HG02571 (cell line): ENCODE measurements around the gene KRTAP21-1.
"Not testable (repeated sequence)": the region's sequence is repeated elsewhere in the genome, so short reads cannot be mapped to it uniquely, and the experiment has no call there.

Experiments used
- ATAC-seq: cut with Tn5 transposase; IDR thresholded peaks from one replicate; pipeline ENCODE4 v1.9.1; 2021; ENCODE audit warnings: mild to moderate bottlenecking, moderate library complexity; ENCODE audit not compliant: unreplicated experiment

KRTAP21-1 gene

DNA sequence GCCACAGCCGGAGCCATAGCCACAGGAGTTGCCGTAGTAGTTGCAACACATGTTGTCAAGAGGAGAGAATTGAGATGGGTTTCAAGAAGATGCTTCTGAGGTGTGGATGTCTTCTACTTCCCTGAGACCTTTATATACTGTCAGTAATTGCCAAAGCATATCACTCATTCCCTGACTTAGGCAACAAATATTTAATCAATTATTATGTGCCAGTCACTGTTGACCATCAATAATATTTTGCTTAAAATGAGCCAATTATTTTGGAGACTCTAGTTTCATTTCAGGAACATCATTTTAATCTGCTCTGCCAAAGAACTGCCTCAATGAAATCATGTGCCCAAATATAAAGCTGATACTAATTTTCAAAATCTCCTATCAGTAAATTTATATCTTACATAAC is at the start of gene KRTAP21-1:
TSS of gene KRTAP21-1 (minus strand) at position 101 of the 400 bp plus-strand sequence. CDS start at position 51, 50 bp downstream.
- ATAC-seq = not testable (repeated sequence)

GRCh38 chr21:30800605-30801004 is 45.4 kb upstream of the KRTAP21-1 start:
- ATAC-seq = no peak

GRCh38 chr21:30793581-30794314 is 38.5 kb upstream of the KRTAP21-1 start:
- ATAC-seq = no peak

DNA sequence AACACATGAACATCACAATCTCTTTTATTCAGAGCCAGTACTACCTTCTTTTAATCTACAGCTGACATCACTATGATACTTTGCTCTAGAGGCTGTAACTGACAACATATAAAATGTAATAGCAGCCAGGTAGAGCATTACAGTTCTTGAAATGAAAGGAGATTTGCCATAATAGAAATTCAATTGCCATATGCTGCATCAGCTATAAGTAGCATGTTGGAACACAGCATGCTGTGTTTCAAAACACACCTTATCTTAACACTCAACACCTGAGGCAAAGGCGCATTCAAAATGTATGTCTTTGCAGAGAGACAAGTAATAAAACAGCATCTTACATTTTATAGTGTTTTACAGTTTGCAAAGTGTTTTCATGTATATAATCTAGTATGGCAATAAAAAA is 24.0 kb upstream of the KRTAP21-1 start:
- no peak for ATAC-seq

DNA sequence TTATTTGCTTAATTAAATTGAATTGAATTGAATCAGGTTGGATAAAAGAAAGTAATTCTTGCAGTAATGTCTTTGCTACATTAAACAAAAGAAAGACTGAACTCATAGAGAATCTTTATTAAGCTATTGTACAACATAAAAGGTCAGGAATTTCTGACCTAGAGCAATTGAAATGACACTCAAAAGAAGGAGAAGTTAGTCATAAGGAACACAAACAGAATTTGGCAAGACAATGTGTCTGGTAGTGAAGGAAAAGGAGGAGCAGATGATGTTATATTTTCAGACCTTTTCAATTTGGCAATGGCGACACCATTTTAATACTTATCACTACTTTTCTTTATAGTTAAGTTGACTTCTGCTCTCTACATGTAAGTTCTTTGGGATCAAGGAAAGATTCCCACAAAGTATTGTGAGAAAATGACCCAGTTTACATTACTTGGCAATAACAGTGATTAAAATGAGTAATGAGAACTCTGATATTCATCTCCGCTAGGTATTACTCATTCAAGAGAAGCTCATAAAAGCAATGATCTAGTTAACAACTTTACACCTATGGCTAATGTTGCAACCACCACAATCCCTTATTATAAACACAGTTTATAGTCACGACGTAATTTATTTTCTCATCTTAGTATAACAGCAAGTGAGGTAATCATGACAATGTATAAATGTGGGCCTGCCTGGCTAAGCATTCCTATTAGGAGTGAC is 14.7 kb upstream of the KRTAP21-1 start:
- ATAC-seq = no peak

DNA sequence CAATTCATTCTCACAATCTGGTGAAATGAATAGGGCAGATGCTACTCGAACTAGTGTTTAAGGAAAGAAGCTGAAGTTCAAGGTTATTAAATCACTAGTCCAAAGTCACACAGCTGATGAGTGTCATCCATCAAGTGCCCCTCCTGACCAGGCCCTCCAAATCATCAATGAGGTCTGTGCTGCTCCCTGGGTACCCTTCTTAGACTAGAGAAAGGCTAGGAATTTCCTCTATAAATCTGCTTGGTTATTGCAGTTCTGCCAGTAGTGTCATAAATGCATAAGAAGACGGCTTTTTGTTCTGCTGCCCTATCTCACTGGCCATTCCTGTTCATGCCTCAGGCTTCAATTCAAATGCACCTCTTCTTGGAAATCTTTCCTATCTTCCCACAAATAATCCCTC is 5.5 kb upstream of the KRTAP21-1 start:
- ATAC-seq = no peak

DNA sequence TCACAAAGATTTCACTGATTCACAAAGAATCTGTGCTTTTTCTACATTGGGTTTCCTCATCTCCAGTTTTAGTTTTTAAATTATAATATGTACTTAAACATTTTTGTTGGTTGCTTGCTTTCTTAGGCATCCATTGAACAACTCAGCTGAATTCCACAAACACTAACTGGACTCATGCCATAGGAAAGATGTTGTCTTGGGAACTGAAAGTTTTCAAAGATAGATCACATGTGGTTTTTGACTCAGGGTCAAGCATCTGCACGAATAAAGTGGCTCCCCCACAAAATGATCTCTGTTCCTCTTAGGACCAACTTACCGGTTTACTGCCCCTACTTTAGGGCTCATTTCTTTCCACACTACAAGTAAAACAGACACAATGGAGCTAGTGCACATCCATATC is 3.1 kb upstream of the KRTAP21-1 start:
- ATAC-seq = no peak

GRCh38 chr21:30747159-30747558 is 8.1 kb downstream of the KRTAP21-1 start, which contains the start of gene KRTAP21-2:
Gene KRTAP21-2, minus strand, starts transcription at chr21:30747259. Its CDS starts 57 bp downstream, at chr21:30747202.
- no peak for ATAC-seq

GRCh38 chr21:30740462-30740861 is 14.8 kb downstream of the KRTAP21-1 start:
- no peak for ATAC-seq

DNA sequence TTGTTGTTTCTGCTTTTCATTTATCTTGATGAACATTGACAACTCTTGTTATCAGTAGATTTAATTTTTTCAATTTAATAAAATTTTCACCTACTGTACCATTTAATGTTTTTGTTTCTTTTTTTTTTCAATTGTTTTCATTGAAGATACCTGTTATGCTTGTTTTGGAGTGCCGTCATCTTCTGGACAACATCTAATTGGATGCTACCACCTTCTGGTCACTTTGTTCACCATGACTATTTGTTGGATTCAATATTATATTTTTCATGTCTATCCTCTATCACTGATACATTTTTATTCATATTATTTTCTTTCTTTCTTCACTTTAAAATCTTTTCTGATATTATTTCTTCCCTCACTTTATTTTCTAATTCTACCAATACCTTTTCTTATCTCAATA is 22.2 kb downstream of the KRTAP21-1 start:
- ATAC-seq = no peak

DNA sequence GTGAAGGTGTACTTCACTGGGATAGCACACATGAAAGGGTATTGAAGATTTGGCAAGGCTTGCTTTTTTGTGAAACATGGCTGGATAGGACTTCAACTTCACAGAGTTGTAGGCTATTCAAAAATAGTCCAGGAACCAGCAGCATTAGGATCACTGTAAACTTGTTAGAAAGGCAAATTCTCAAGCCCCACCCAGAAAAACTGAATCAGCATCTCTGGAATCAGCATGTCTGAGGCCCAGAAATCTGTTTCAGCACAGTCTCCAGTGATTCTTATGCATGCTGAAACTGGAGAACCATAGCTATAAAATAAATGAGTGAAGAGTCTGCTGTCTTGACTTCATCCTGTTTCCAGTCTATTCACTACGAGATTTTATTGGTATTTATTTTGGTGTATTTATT is 28.5 kb downstream of the KRTAP21-1 start:
- no peak for ATAC-seq

DNA sequence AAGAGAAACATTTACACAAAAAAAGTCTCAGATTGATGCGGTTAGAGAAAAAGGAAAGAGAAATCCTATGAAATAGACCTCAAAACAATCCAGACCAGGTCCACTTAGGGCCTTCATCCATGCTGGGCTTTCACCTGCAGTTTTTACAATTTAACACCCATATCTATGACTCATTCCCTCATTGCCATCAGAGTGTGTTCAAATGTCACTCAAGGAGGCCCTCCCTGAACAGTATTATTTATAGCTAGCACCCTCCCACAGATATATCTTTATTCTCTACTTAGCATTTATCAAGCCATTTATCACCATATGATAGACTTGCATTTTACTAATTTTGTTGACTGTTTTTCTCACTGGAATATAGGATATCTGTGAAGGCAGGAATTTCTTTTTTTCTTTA is 35.8 kb downstream of the KRTAP21-1 start:
- no peak for ATAC-seq

DNA sequence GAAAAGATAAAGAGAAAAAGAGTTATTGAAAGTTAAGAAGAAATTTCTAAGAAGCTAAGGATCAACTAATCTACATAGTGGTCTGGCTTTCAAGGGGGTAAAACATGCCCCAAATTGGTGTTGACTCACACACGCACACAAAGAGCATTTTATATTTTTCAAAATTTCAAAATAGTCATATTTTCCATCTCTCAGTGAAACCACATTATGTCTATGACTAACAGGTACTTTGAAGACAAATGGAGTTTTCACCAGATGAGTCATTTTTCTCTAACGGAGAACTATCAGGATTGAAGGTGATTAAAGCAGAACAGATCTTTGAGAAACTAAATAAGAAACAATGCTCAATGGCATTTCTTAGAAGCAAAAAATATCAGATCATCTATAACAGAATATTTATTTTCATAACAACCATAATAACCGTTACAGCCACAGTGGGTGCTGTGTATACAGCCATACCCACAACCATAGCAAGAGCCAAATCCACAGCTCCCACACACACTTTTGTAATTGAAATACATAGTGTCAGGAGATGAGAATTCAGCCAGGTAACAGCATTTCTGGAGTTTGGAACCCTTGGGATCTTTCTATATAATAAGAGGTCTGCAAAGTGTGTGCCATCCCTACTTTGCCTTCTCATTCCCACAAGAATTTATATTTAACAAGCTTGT is 36.9 kb downstream of the KRTAP21-1 start, which contains the start of gene KRTAP21-3:
TSS of gene KRTAP21-3 (minus strand) at position 539 of the 671 bp plus-strand sequence. CDS start at position 521, 18 bp downstream.
- no peak for ATAC-seq

DNA sequence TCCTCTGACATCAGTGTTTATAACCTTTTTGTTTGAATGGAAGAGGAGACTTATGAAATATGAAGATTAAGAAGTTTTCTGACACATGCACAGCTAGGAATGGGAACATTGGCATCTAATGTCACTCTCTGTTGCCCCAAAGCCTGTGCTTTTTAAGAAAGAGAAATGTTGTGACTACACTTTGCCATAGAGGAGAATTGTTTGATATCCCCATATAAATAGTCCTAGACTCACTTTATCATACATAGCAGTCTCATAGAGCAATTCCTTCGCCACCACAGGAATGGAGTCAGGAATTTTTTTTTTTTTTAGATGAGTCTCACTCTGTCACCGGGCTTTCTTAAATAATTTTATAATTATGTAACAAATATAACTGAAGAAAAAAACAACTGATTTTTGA is 38.1 kb downstream of the KRTAP21-1 start:
- ATAC-seq = no peak

- no peak for ATAC-seq
Observed at GRCh38 chr21:30714946-30715345, 40.3 kb downstream of the KRTAP21-1 start.

DNA sequence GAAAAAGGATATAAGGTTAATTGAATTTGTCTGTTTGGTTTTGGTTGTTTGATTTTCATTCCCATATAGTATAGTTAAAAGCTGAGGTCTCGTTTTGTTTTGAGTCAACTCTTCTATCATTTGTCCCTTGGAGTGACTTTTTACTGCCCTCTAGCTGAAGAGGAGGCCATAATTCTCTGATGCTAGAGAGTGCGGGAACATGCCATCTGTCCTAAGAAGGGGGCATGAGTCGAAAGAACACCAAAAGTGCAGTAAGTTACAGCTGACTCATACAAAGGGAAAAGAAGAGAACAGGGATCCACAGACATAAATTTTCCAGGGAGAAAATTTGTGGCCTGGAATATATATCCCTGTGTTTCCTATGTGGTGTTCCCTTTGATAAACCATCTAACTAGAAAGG is 40.8 kb downstream of the KRTAP21-1 start:
- ATAC-seq = no peak

GRCh38 chr21:30713766-30714165 is 41.5 kb downstream of the KRTAP21-1 start:
- no peak for ATAC-seq

GRCh38 chr21:30710499-30710898 is 44.7 kb downstream of the KRTAP21-1 start:
- ATAC-seq = no peak

GRCh38 chr21:30707409-30707808 is 47.8 kb downstream of the KRTAP21-1 start:
- no peak for ATAC-seq
